Kidney glomerular epithelial cell (primary cell): ENCODE data around the gene CXorf66.
A peak's percentile ranks its signal among the peaks of the same experiment; 100 is the strongest.
"Not testable (repeated sequence)": the region's sequence is repeated elsewhere in the genome, so short reads cannot be mapped to it uniquely, and the experiment has no call there.

Source experiments
- DNase-seq: peaks from one replicate; lab custom pipeline; 2025; lab: John Stamatoyannopoulos, UW

The CXorf66 gene

GRCh38 chrX:139965421-139965820 lies at the start of gene CXorf66:
CXorf66 (minus strand) TSS chrX:139965521; CDS start chrX:139965496, 25 bp downstream.
- no peak for DNase-seq

- DNase-seq: no peak
Measured at GRCh38 chrX:139982856-139983255, 17.5 kb upstream of the CXorf66 start.

- DNase-seq: no peak
Measured at GRCh38 chrX:139974471-139974870, 9.2 kb upstream of the CXorf66 start.

- DNase-seq: no peak
Measured at GRCh38 chrX:139972629-139973624, 7.6 kb upstream of the CXorf66 start.

- no peak for DNase-seq
Measured at GRCh38 chrX:139972113-139972512, 6.8 kb upstream of the CXorf66 start.

- DNase-seq: no peak
Measured at GRCh38 chrX:139971394-139971749, 6.1 kb upstream of the CXorf66 start.

GRCh38 chrX:139969286-139969685 lies 4.0 kb upstream of the CXorf66 start:
- no peak for DNase-seq

GRCh38 chrX:139967750-139968149 lies 2.4 kb upstream of the CXorf66 start:
- no peak for DNase-seq

- DNase-seq: no peak
Measured at GRCh38 chrX:139967300-139967699, 2.0 kb upstream of the CXorf66 start.

GRCh38 chrX:139966159-139966558 lies 838 bp upstream of the CXorf66 start:
- not testable (repeated sequence) for DNase-seq

GRCh38 chrX:139961091-139961490 lies 4.2 kb downstream of the CXorf66 start:
- not testable (repeated sequence) for DNase-seq

- DNase-seq: no peak
Measured at GRCh38 chrX:139949703-139950102, 15.6 kb downstream of the CXorf66 start.

- no peak for DNase-seq
Measured at GRCh38 chrX:139945075-139945474, 20.2 kb downstream of the CXorf66 start.

GRCh38 chrX:139936259-139936658 lies 29.1 kb downstream of the CXorf66 start:
- no peak for DNase-seq

GRCh38 chrX:139933904-139934303 lies 31.4 kb downstream of the CXorf66 start:
- DNase-seq: no peak

GRCh38 chrX:139932901-139933796 lies 32.2 kb downstream of the CXorf66 start, which contains the start of gene ATP11C:
ATP11C (minus strand) TSS chrX:139933053; CDS start chrX:139932042, 1,011 bp downstream.
- peak; percentile 45 for DNase-seq

- peak; percentile 17 for DNase-seq
Measured at GRCh38 chrX:139932073-139932900, 33.0 kb downstream of the CXorf66 start.

- no peak for DNase-seq
Measured at GRCh38 chrX:139931646-139932072, 33.7 kb downstream of the CXorf66 start.

GRCh38 chrX:139930916-139931645 lies 34.2 kb downstream of the CXorf66 start:
- no peak for DNase-seq

GRCh38 chrX:139930401-139930800 lies 34.9 kb downstream of the CXorf66 start:
- no peak for DNase-seq

- no peak for DNase-seq
Measured at GRCh38 chrX:139929876-139930275, 35.4 kb downstream of the CXorf66 start.
